HG03045 (cell line): ENCODE measurements around the gene CMPK1.
A peak's percentile ranks its signal among the peaks of the same experiment; 100 is the strongest.
"Not testable (repeated sequence)": the region's sequence is repeated elsewhere in the genome, so short reads cannot be mapped to it uniquely, and the experiment has no call there.

ENCODE experiments used
- ATAC-seq: cut with Tn5 transposase; IDR thresholded peaks from one replicate; pipeline ENCODE4 v1.9.1; 2021; ENCODE audit warnings: mild to moderate bottlenecking, moderate library complexity; ENCODE audit not compliant: unreplicated experiment

CMPK1 gene

DNA sequence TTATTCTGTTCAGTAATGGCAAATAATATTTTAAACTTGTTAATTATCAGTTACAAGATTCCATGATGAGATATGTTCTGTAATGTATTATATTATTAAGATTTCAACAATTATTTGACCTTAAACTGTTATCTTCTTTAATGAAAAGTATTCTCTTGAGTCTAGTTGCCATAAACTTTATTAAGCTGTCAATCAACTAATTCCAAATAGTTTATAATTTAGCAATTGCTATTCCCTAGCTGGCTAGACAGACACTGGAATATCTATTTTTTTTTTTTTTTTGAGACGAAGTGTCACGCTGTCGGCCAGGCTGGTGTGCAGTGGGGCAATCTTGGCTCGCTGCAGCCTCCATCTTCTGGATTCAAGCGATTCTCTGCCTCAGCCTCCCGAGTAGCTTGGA is 3.8 kb downstream of the CMPK1 start:
- ATAC-seq: no peak

GRCh38 chr1:47338249-47339077 is 4.9 kb downstream of the CMPK1 start:
- no peak for ATAC-seq

GRCh38 chr1:47340227-47340626 is 6.6 kb downstream of the CMPK1 start:
- no peak for ATAC-seq

DNA sequence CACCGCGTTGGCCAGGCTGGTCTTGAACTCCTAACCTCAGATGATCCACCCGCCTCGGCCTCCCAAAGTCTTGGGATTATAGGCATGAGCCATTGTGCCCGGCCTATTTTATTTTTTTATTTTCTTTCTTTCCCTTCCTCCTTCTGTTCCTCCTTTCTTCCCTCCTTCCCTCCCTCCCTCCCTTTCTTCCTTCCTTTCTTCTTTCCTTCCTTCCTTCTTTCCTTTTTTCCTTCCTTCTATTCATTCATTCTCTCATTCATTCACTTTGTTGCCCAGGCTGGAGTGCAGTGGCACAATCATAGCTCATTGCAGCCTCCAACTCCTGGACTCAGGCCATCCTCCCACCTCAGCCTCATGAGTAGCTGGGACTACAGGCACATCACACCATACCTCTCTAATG is 13.4 kb downstream of the CMPK1 start:
- not testable (repeated sequence) for ATAC-seq

DNA sequence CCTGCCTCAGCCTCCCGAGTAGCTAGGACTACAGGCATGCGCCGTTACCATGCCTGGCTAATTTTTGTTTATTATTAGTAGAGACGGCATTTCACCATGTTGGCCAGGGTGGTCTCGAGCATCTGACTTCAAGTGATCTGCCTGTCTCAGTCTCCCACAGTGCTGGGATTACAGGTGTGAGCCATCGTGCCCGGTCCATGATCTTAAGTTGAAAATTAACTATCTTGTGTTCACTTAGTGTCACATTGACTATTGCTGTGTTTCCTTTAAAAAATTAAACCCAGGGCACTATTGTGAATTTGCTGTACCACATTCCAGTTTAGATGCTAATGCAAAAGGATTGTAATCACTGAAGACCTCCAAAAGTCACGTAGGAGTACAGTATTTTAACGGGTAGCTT is 14.1 kb downstream of the CMPK1 start:
- ATAC-seq: no peak

- ATAC-seq: no peak
Observed at GRCh38 chr1:47348246-47348645, 14.7 kb downstream of the CMPK1 start.

GRCh38 chr1:47351305-47351704 is 17.7 kb downstream of the CMPK1 start:
- peak; percentile 81 for ATAC-seq

DNA sequence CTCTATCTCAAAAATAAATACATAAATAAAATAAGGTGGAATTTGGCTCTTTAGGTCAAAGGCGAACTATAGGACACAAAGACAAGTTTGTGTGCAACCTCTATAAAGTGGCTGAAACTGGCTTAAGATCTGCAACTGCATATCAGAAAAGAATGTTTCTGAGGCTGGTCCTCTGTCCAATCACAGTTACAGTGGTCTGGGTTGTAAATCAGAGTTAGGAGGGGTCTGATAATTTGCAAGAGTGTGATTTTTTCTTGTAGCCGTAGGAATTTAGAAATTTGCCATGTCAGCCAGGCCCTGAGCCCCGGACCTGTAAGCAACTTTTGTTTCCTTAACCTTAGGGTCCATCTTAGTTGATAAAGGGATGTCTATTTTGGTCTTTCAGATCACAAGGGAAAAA is 27.8 kb downstream of the CMPK1 start:
- no peak for ATAC-seq

GRCh38 chr1:47362828-47363227 is 29.2 kb downstream of the CMPK1 start:
- no peak for ATAC-seq

GRCh38 chr1:47367651-47368050 is 34.1 kb downstream of the CMPK1 start:
- no peak for ATAC-seq

- no peak for ATAC-seq
Observed at GRCh38 chr1:47371016-47371517, 37.5 kb downstream of the CMPK1 start.

GRCh38 chr1:47374501-47374900 is 40.9 kb downstream of the CMPK1 start:
- no peak for ATAC-seq

DNA sequence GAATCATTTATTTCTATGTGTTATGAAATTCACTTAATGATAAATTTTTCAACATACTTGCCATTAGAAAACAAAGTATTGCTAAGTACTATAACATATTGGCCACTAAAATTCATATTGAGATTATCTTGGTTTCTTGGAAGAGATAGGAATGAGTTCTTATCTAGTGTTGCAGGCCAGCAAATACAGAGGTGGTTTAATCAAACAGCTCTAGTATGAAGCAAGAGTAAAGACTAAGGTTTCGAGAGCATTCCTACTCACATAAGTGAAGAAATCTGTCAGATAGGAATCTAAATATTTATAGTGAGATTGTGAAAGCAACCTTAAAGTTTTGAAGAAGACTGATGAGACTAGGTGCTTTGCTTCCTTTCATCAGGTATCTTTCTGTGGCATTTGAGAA is 44.6 kb downstream of the CMPK1 start:
- no peak for ATAC-seq

DNA sequence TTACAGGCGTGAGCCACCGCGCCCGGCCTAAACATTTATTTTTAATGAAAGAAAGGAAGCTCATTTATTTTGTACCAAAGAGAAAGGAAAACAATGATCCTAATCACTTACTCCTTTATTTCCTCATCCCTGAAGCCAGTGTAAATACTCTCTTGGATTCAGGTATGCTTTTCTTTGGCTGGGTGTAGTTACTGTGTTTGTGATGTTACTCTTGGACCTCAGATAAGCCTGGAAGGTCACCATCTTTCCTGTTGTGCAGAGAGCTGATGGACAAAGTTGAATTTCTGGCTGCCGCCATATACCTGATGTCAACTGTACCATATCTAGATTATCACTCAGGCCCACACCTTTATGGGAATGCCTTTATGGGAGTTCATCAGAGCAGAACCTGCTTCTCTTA is 47.1 kb downstream of the CMPK1 start:
- ATAC-seq: no peak

DNA sequence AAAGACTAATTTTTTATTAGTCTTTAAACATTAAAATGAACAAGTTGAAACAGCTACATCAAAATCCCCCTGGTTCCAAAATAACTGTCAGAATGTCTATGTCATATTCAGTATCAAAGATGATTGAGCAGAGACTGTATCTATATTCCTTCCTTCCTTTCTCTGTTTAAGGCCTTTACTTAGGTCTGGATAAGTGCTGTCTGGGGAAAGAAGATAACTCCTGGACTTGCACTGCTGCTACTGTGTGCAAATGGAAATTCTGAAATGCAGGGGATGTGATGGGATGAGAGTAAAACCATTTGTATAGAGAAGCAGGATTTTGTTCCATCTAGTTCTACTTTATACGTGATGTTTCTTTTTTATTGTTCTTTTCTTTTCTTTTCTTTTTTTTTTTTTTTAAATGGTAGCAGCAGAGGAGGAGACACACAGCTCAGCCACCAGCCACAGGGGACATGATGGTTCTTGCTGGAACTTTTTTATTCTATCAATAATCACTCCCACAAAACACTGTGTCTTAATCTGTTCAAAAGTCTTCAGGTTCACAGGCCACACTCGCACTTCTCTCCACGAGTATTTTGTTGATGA is 48.9 kb downstream of the CMPK1 start:
- ATAC-seq: no peak

GRCh38 chr1:47384083-47384482 is 50.5 kb downstream of the CMPK1 start:
- no peak for ATAC-seq

DNA sequence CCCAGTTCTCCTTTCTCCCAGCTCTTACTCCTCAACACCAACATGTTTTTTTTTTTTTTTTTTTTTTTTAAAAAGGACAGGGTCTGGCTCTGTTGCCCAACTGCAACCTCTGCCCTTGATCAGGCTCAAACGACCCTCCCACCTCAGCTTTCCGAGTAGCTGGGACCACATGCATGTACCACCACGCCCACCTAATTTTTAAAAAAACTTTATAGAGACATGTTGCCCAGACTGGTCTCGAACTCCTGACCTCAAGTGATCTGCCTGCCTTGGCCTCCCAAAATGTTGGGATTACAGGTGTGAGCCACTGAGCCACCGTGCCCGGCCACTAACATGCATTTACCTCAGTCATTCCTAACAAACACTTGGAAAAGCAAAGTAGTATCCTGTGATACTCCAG is 51.4 kb downstream of the CMPK1 start:
- ATAC-seq: no peak

GRCh38 chr1:47386268-47386667 is 52.7 kb downstream of the CMPK1 start:
- no peak for ATAC-seq

GRCh38 chr1:47388030-47388890 is 54.7 kb downstream of the CMPK1 start:
- ATAC-seq: no peak

GRCh38 chr1:47388891-47389238 is 55.3 kb downstream of the CMPK1 start:
- ATAC-seq: peak; percentile 71

DNA sequence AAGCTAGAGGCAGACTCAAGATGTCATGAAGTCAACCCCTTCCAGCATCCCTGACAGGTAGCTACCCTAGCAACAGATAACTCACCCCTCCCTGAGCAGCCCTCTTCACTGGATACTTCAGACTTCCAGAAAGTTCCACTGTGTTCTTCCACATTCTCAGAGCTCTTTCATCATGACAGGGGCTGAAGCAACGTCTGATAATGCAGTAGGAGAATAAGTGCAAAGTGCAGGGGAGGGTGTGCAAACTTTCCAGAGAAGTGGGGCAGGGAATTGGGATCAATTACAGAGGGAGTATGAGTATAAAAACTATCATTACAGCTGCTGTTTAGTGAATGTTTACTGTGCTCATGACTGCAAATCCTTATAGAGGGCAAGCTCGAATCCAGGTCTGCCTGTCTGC is 56.1 kb downstream of the CMPK1 start:
- no peak for ATAC-seq

DNA sequence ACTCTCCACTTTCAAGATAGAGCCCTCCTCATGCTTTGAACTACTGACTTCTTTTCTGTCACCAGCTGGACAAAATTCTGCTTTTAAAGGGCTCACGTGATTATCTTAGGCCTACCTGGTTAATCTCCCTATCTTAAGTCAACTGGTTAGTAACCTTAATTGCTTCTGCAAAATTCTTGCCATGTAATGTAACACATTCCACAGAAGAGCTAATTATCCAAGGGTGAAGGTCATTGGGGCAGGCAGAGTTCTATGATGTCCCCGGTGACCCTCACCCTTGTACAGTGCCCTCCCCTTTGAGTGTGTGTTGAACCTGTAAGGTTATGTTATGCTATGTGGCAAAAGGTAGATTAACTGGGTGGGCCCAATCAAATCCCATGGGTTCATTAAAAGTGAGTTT is 57.3 kb downstream of the CMPK1 start:
- no peak for ATAC-seq
